ENCODE results near the gene METAP1D. TPM values are rescaled to one million over a fixed set of nuclear protein-coding genes. Genes with fewer than 3 reads are reported as not detected.
"Not testable (repeated sequence)": the region's sequence is repeated elsewhere in the genome, so short reads cannot be mapped to it uniquely, and the experiment has no call there.

METAP1D gene
- polyA plus RNA-seq, 1 of the 3 experiments (the other 2 are of a cell fraction), result 10.3 TPM

- no peak for TF ChIP-seq PBX3 (IDR thresholded peaks at IDR 0.05)
- TF ChIP-seq IRF3 (IDR thresholded peaks at IDR 0.05; ENCODE audit: low read depth, low read length), result no peak
- TF ChIP-seq EP300 (IDR thresholded peaks at IDR 0.05; ENCODE audit: borderline replicate concordance in 1 of 2, low read depth in 1 of 2, low read length in 1 of 2), result no peak
Measured at GRCh38 chr2:172109988-172110811, 110.4 kb downstream of the METAP1D start (continued).

- TF ChIP-seq FOXM1 (IDR thresholded peaks at IDR 0.05; ENCODE audit: low read depth) (no peak), PBX3 (IDR thresholded peaks at IDR 0.05) (no peak), FOXJ3 (CRISPR knock-in tag; IDR thresholded peaks at IDR 0.05) (no peak), EZH2phosphoT487 (IDR thresholded peaks at IDR 0.05; ENCODE audit: borderline replicate concordance, low read depth) (no peak), RFX5 (IDR thresholded peaks at IDR 0.05; ENCODE audit: low read length) (no peak), USF2 (IDR thresholded peaks at IDR 0.05; ENCODE audit: borderline replicate concordance, low read depth, low read length) (no peak), REST (IDR thresholded peaks at IDR 0.05; ENCODE audit: low read depth, low read length) (no peak), RAD21 (IDR thresholded peaks at IDR 0.05; ENCODE audit: low read length) (peak; percentile 69)
- TF ChIP-seq, protein P1, sequence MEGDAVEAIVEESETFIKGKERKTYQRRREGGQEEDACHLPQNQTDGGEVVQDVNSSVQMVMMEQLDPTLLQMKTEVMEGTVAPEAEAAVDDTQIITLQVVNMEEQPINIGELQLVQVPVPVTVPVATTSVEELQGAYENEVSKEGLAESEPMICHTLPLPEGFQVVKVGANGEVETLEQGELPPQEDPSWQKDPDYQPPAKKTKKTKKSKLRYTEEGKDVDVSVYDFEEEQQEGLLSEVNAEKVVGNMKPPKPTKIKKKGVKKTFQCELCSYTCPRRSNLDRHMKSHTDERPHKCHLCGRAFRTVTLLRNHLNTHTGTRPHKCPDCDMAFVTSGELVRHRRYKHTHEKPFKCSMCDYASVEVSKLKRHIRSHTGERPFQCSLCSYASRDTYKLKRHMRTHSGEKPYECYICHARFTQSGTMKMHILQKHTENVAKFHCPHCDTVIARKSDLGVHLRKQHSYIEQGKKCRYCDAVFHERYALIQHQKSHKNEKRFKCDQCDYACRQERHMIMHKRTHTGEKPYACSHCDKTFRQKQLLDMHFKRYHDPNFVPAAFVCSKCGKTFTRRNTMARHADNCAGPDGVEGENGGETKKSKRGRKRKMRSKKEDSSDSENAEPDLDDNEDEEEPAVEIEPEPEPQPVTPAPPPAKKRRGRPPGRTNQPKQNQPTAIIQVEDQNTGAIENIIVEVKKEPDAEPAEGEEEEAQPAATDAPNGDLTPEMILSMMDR (IDR thresholded peaks at IDR 0.05), result peak; percentile 58
- Histone ChIP-seq H3K36me3 (replicated peaks in 1 of 2; ENCODE audit: control insufficient read depth in 1 of 2, insufficient read depth in 2 of 2, low read length in 1 of 2) (no peaks in the 10 kb centered on the region), H3K4me1 (ENCODE audit: control insufficient read depth in 1 of 2, insufficient read depth in 2 of 2, low read depth in 1 of 2, low read length in 1 of 2) (peaks cover 0 to 1% of the 10 kb centered on the region in 2 experiments; a peak in 1 of 4 replicates), H3K4me3 (ENCODE audit: low read depth in 2 of 2, low read length in 1 of 2) (no peak overlapping the region), H3K4me2 (no peak overlapping the region), H3K9me3 (no peaks in the 10 kb centered on the region), H3K79me2 (ENCODE audit: insufficient read depth) (no peaks in the 10 kb centered on the region), H3K9me2 (no peaks in the 10 kb centered on the region), H3K27me3 (ENCODE audit: insufficient read depth) (no peaks in the 10 kb centered on the region), H3K27ac (ENCODE audit: low read depth in 2 of 2, low read length in 1 of 2) (no peak overlapping the region), H2AFZ (ENCODE audit: low read depth) (no peak overlapping the region), H3F3A (replicated peaks; ENCODE audit: insufficient read depth) (peaks cover 2% of the 10 kb centered on the region), H4K20me1 (ENCODE audit: insufficient read depth) (no peaks in the 10 kb centered on the region), H3K9ac (no peak overlapping the region)
- DNase-seq, result peak; percentile 49
- CTCF ChIA-PET, result interaction anchor here (0.6 to 2.6 kb wide), 29 partner anchors 9 to 543 kb away, joined by 3 to 16 read pairs (median 4); partner anchors contain the start of gene DLX2
- POLR2A ChIA-PET, result no interaction called here
- WGBS (ENCODE audit: low lambda C conversion rate), result 32% methylated on average over 2 of the region's 2 CpGs
Measured at GRCh38 chr2:172113617-172114016, 113.9 kb downstream of the METAP1D start.

DNA sequence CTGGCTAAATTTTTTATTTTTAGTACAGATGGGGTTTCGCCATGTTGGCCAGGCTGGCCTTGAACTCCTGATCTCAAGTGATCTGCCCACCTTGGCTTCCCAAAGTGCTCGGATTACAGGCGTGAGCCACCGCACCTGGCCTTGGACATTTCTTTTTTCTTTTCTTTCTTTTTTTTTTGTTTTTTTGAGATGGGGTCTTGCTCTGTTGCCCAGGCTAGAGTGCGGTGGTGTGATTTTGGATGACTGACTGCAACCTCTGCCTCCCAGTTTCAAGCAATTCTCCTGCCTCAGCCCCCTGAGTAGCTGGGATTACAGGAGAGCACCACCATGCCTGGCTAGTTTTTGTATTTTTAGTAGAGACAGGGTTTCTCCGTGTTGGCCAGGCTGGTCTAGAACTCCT, 114.4 kb downstream of the METAP1D start:
- POLR2A ChIA-PET; H3F3A ChIP-seq (replicated peaks; ENCODE audit: insufficient read depth); H2AFZ ChIP-seq (ENCODE audit: low read depth); H4K20me1 ChIP-seq (ENCODE audit: insufficient read depth); H3K9me3 ChIP-seq; H3K36me3 ChIP-seq (replicated peaks in 1 of 2; ENCODE audit: control insufficient read depth in 1 of 2, insufficient read depth in 2 of 2, low read length in 1 of 2); H3K79me2 ChIP-seq (ENCODE audit: insufficient read depth); H3K4me1 ChIP-seq (ENCODE audit: control insufficient read depth in 1 of 2, insufficient read depth in 2 of 2, low read depth in 1 of 2, low read length in 1 of 2); H3K27ac ChIP-seq (ENCODE audit: low read depth in 2 of 2, low read length in 1 of 2); DNase-seq; H3K27me3 ChIP-seq (ENCODE audit: insufficient read depth); H3K4me3 ChIP-seq (ENCODE audit: low read depth in 2 of 2, low read length in 1 of 2); H3K9me2 ChIP-seq; H3K9ac ChIP-seq; H3K4me2 ChIP-seq: not testable (repeated sequence)
- WGBS (ENCODE audit: low lambda C conversion rate), result 84% methylated on average over 6 of the region's 6 CpGs
- CTCF ChIA-PET, result interaction anchor here (0.6 to 2.6 kb wide), 29 partner anchors 7 to 543 kb away, joined by 3 to 16 read pairs (median 3); partner anchors contain the start of gene DLX2

Data from SK-N-SH (cell line).